Thoracic aorta endothelial cell (primary cell): ENCODE measurements around the gene VGF. TPM values are rescaled to one million over a fixed set of nuclear protein-coding genes. Genes with fewer than 3 reads are reported as not detected.

Experiments used
- small RNA-seq: library from RNA; depleted of rRNA; stranded (forward); fragments of <200 nt; gene quantifications from one replicate; pipeline ENCODE3, GENCODE V24; 2012
- total RNA-seq: library from RNA; depleted of rRNA; stranded (reverse); fragments of >200 nt; gene quantifications from 2 replicates; pipeline ENCODE4 v1.2.3, GENCODE V29; 2012

VGF gene
- 0.07 TPM in 1 of 2 replicates, not detected in the other for total RNA-seq

GRCh38 chr7:101165075-101165957 lies at the start of gene VGF:
Gene VGF, minus strand, starts transcription at chr7:101165569. Its CDS starts 726 bp downstream, at chr7:101164843.

GRCh38 chr7:101200862-101201599 lies 35.7 kb upstream of the VGF start, which contains the start of gene MOGAT3:
Gene MOGAT3, minus strand, starts transcription at chr7:101201036. Its CDS starts 182 bp downstream, at chr7:101200854.

GRCh38 chr7:101180130-101180755 lies 14.9 kb upstream of the VGF start, which contains the start of gene NAT16:
Gene NAT16, minus strand, starts transcription at chr7:101180293. Its CDS starts 5,486 bp downstream, at chr7:101174807.

GRCh38 chr7:101153969-101154692 lies 11.2 kb downstream of the VGF start, which contains the start of gene AP1S1:
Gene AP1S1, plus strand, starts transcription at chr7:101154476. Its CDS starts 39 bp downstream, at chr7:101154515.

GRCh38 chr7:101126651-101127459 lies 38.5 kb downstream of the VGF start, which contains the start of gene SERPINE1:
Gene SERPINE1, plus strand, starts transcription at chr7:101127104. Its CDS starts 1,290 bp downstream, at chr7:101128394.

Small RNA genes lying within 50 kb of the gene (small RNA-seq; reads per million reads assigned to genes)
- not detected for gene MIR4653

Other genes with a start within 250 kb of the VGF start
- not detected in 2 replicates for gene MUC3A, start 216.0 kb downstream of the VGF start, total RNA-seq
- not detected in 2 replicates for gene MUC12, start 196.0 kb downstream of the VGF start, total RNA-seq
- not detected in 2 replicates for gene MUC17, start 145.5 kb downstream of the VGF start, total RNA-seq
- 14.1 and 16.9 TPM in 2 replicates for gene TRIM56, start 80.1 kb downstream of the VGF start, total RNA-seq
- gene SERPINE1, start 38.5 kb downstream of the VGF start, total RNA-seq, result 1,853 and 2,613 TPM in 2 replicates
- gene AP1S1, start 11.1 kb downstream of the VGF start, total RNA-seq, result 96.4 and 116 TPM in 2 replicates
- not detected in 2 replicates for gene NAT16, start 14.7 kb upstream of the VGF start, total RNA-seq
- gene MOGAT3, start 35.5 kb upstream of the VGF start, total RNA-seq, result not detected in 2 replicates
- 69.5 and 74.9 TPM in 2 replicates for gene PLOD3, start 52.0 kb upstream of the VGF start, total RNA-seq
- gene ZNHIT1, start 52.6 kb upstream of the VGF start, total RNA-seq, result 84.6 and 103 TPM in 2 replicates
- 3.3 and 4.6 TPM in 2 replicates for gene CLDN15, start 72.2 kb upstream of the VGF start, total RNA-seq
- 123 and 183 TPM in 2 replicates for gene FIS1, start 79.5 kb upstream of the VGF start, total RNA-seq
- gene IFT22, start 156.2 kb upstream of the VGF start, total RNA-seq, result 21.2 and 21.5 TPM in 2 replicates
- not detected in 2 replicates for gene COL26A1, start 197.3 kb upstream of the VGF start, total RNA-seq